GM12878 (cell line): ENCODE results near the gene LCOR. TPM values are rescaled to one million over a fixed set of nuclear protein-coding genes. Genes with fewer than 3 reads are reported as not detected.

ENCODE experiments used
- ATAC-seq: fragments of 200-7000 bp; cut with Tn5 transposase; 3 replicates; pipeline ENCODE4 v1.9.1; 2020; ENCODE audit warnings: mild to moderate bottlenecking, moderate library complexity
- BruUV-seq: library from RNA; stranded (reverse); fragments of 400-500 nt; replicated peaks from 2 replicates; lab custom pipeline; 2021; lab: Mats Ljungman, UMichigan
- CTCF ChIA-PET: fragments of 300-600 bp; sonication (Branson Sonifier 250); formaldehyde crosslinking; extraction: SDS; loops from one replicate; lab custom pipeline; 2021; ENCODE audit warnings: inconsistent platforms; lab: Yijun Ruan, JAX
- POLR2A ChIA-PET: fragments of 350-600 bp; formaldehyde crosslinking; extraction: SDS; loops from one replicate; lab custom pipeline; 2021; ENCODE audit warnings: inconsistent platforms; lab: Charles Lee
- RAD21 ChIA-PET: fragments of 300-600 bp; sonication (Branson Sonifier 250); formaldehyde crosslinking; loops from one replicate; lab custom pipeline; 2023; ENCODE audit warnings: antibody characterized with exemption; ENCODE audit not compliant: unreplicated experiment; lab: Charles Lee
- SMC1A ChIA-PET: fragments of 300-600 bp; sonication (Branson Sonifier 250); formaldehyde crosslinking; loops from one replicate; lab custom pipeline; 2023; ENCODE audit not compliant: unreplicated experiment, uncharacterized antibody; lab: Charles Lee
- DNase-seq: peaks from one replicate; pipeline ENCODE4 v3.0.0-alpha.2; 2011; ENCODE audit warnings: low read depth, low spot score
- FAIRE-seq: peaks from 3 replicates; lab custom pipeline; 2011; peaks lifted over from hg19 to GRCh38; lab: Jason Lieb, UNC
- H2AFZ ChIP-seq: 2 replicates; pipeline ENCODE4 v1.6.0; 2011; ENCODE audit warnings: low read depth, low read length, control low read depth; ENCODE audit not compliant: control insufficient read depth
- H3K27ac ChIP-seq: 2 replicates; pipeline ENCODE4 v1.5.1; 2011; ENCODE audit warnings: control low read depth; ENCODE audit not compliant: control insufficient read depth, insufficient read depth
- H3K27me3 ChIP-seq, 2 experiments: replicated peaks in 1 of 2; 2 replicates each; pipeline versions ENCODE4 v1.6.0 to v1.6.1; 2011; ENCODE audit warnings: low read length in 1 of 2; ENCODE audit not compliant: control insufficient read depth in 2 of 2, insufficient read depth in 2 of 2
- H3K36me3 ChIP-seq, 2 experiments: 2 replicates each; pipeline ENCODE4 v1.5.1; 2011; ENCODE audit warnings: low read length in 1 of 2; ENCODE audit not compliant: control insufficient read depth in 2 of 2, insufficient read depth in 2 of 2
- H3K4me1 ChIP-seq: 2 replicates; pipeline ENCODE4 v1.6.1; 2011; ENCODE audit warnings: mild to moderate bottlenecking, low read length, moderate library complexity, mixed read lengths; ENCODE audit not compliant: control insufficient read depth, insufficient read depth
- H3K4me2 ChIP-seq: 2 replicates; pipeline ENCODE4 v1.6.0; 2011; ENCODE audit warnings: control low read depth; ENCODE audit not compliant: control insufficient read depth, insufficient read depth
- H3K4me3 ChIP-seq: fragments of 200-600 bp; sonication (generic); 2 replicates; pipeline ENCODE4 v1.5.1; 2016
- H3K79me2 ChIP-seq: 2 replicates; pipeline ENCODE4 v1.6.0; 2011; ENCODE audit warnings: low read length; ENCODE audit not compliant: control insufficient read depth, insufficient read depth
- H3K9ac ChIP-seq: 2 replicates; pipeline ENCODE4 v1.8.0; 2011; ENCODE audit warnings: low read length, control low read depth, mixed read lengths; ENCODE audit not compliant: control insufficient read depth, insufficient read depth
- H3K9me3 ChIP-seq: replicated peaks from 3 replicates; pipeline ENCODE4 v1.5.1; 2011; ENCODE audit warnings: mild to moderate bottlenecking, low read length; ENCODE audit not compliant: control insufficient read depth, insufficient read depth
- H4K20me1 ChIP-seq: 2 replicates; pipeline ENCODE4 v1.6.0; 2011; ENCODE audit not compliant: control insufficient read depth, insufficient read depth
- GATAD2B ChIP-seq: fragments of 450-650 bp; conservative IDR thresholded peaks from 2 replicates; pipeline ENCODE4 v1.6.1; 2017; ENCODE audit warnings: low read depth, mild to moderate bottlenecking, moderate library complexity
- NFIC ChIP-seq: IDR thresholded peaks from 2 replicates; pipeline ENCODE4 v1.6.1; 2012; ENCODE audit warnings: low read depth, mild to moderate bottlenecking, inconsistent platforms, low read length, moderate library complexity
- RUNX3 ChIP-seq: IDR thresholded peaks from 2 replicates; pipeline ENCODE4 v1.6.1; 2012; ENCODE audit warnings: low read length, inconsistent platforms
- WGBS: methylation state at CpG from one replicate; pipeline ENCODE4 v1.1.6; 2016; ENCODE audit warnings: low lambda C conversion rate; ENCODE audit not compliant: insufficient replicate concordance, insufficient coverage; ENCODE audit errors: missing lambda C conversion rate; 5-methylcytosine and 5-hydroxymethylcytosine counted together
- in situ Hi-C: fragments of 300-500 bp; cut with MboI; formaldehyde crosslinking; loops from 9 replicates; pipeline ENCODE4 v1.14.3; 2018; ENCODE audit warnings: mixed read lengths
- intact Hi-C: fragments of 100-400 bp; cut with micrococcal nuclease; formaldehyde crosslinking; loops from one replicate; pipeline ENCODE4 v1.14.2; 2022; ENCODE audit not compliant: unreplicated experiment
- polyA plus RNA-seq, 11 experiments: library from polyadenylated mRNA; depleted of rRNA in 4 of 11; unstranded in 6 of 11; stranded (reverse) in 5 of 11; fragments of >200 nt; fragmentation: Nextera tagmentation in 4 of 11; fragmentation: Illumina TruSeq in 1 of 11; extraction: Ambion mirVana in 4 of 11; extraction: Trizol in 1 of 11; gene quantifications; 1 replicate in 1 of 11; 2 replicates in 10 of 11; pipeline versions ENCODE4 v1.2.1 to v1.2.3, GENCODE V29; 2011 to 2016; ENCODE audit warnings: inconsistent platforms in 2 of 11, missing spikeins in 2 of 11, low read depth in 1 of 11
- total RNA-seq, 4 experiments: library from RNA; depleted of rRNA in 3 of 4; stranded (reverse); fragments of >200 nt in 3 of 4; fragmentation: Illumina TruSeq in 1 of 4; extraction: Trizol in 1 of 4; gene quantifications; 2 replicates each; pipeline versions ENCODE4 v1.2.1 to v1.2.3, GENCODE V29; 2013 to 2021
- TF ChIP-seq, protein P1 (sequence below): fragments of 450-650 bp; IDR thresholded peaks from 2 replicates; pipeline ENCODE4 v1.6.1; 2017; ENCODE audit warnings: low read depth, mild to moderate bottlenecking, moderate library complexity

Gene LCOR
- total and polyA plus RNA-seq, 10 of the 15 experiments (the other 5 are each of a cell fraction or from before 2014, with no cell fraction given): 1.6 to 22.0 (median 13.2) TPM

DNA sequence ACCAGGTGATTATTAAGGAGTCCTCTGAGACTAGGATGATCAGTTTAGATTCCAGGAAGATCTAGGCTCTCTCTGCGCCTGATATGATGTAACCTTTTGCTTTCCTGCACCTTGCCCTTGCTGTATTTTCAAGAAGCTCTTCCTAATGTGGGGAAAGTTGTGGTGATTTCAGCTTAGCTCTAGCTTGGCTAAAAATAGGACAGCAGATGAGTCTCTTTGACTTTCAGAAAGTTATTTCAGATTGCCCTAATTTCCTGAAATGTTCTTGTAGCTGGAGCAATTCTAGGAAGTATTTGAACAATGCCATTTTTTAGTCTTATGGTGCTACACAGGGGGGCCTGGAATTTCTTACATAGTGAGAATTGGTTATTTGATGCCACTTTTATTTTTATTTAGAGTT, 3.8 kb downstream of the LCOR start:
- CTCF ChIA-PET: interaction anchor here (1.0 to 3.6 kb wide), 3 partner anchors 75 to 190 kb away, joined by 3 to 18 read pairs (median 15); no protein-coding TSS in a partner anchor
- Histone ChIP-seq H3K4me3 (peak overlapping the region; percentile 100), H3K79me2 (peaks cover 82% of the 10 kb centered on the region), H3K4me1 (peaks cover 16% of the 10 kb centered on the region), H3K36me3 (peaks cover 0 to 2% of the 10 kb centered on the region in 2 experiments; a peak in 1 of 4 replicates), H3K9ac (peak overlapping the region; percentile 19), H2AFZ (no peak overlapping the region), H3K9me3 (no peaks in the 10 kb centered on the region; the same call in 2 of the 3 replicates), H3K4me2 (peak overlapping the region; percentile 91), H4K20me1 (peaks cover 3% of the 10 kb centered on the region; the same call in 1 of the 2 replicates), H3K27me3 (no peaks in the 10 kb centered on the region), H3K27ac (peak overlapping the region; percentile 53)
- no TSS peak for BruUV-seq
- SMC1A ChIA-PET: interaction anchor here (0.7 to 3.6 kb wide), 6 partner anchors 10 to 189 kb away, joined by 3 to 15 read pairs (median 6); no protein-coding TSS in a partner anchor
- in situ Hi-C loops (no loop called here), intact Hi-C loops (loop anchor here (10.0 kb wide), 1 partner anchor 441 kb away; no protein-coding TSS in a partner anchor)
- 0% methylated on average over 1 of the region's 1 CpG for WGBS
- ATAC-seq (no peak), DNase-seq (no peak), FAIRE-seq (peak; percentile 76)
- POLR2A ChIA-PET: interaction anchor here (0.5 to 1.4 kb wide), 4 partner anchors 17 to 47 kb away, joined by 3 to 6 read pairs (median 4); no protein-coding TSS in a partner anchor
- TF ChIP-seq NFIC (no peak), GATAD2B (no peak), RUNX3 (peak; percentile 55)
- TF ChIP-seq, protein P1, sequence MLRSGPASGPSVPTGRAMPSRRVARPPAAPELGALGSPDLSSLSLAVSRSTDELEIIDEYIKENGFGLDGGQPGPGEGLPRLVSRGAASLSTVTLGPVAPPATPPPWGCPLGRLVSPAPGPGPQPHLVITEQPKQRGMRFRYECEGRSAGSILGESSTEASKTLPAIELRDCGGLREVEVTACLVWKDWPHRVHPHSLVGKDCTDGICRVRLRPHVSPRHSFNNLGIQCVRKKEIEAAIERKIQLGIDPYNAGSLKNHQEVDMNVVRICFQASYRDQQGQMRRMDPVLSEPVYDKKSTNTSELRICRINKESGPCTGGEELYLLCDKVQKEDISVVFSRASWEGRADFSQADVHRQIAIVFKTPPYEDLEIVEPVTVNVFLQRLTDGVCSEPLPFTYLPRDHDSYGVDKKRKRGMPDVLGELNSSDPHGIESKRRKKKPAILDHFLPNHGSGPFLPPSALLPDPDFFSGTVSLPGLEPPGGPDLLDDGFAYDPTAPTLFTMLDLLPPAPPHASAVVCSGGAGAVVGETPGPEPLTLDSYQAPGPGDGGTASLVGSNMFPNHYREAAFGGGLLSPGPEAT: peak; percentile 21; the same call in 1 of the 2 replicates
- RAD21 ChIA-PET: interaction anchor here (0.7 to 1.1 kb wide), 6 partner anchors 9 to 191 kb away, joined by 3 to 4 read pairs (median 3); no protein-coding TSS in a partner anchor
